Ramos (cell line): ENCODE results near the gene MST1R.

ENCODE experiments used
- in situ Hi-C: fragments of 300-500 bp; cut with MboI; formaldehyde crosslinking; loops from one replicate; pipeline ENCODE4 v1.14.3; 2022; ENCODE audit warnings: low sequenced_read_pairs; ENCODE audit not compliant: unreplicated experiment

MST1R gene

DNA sequence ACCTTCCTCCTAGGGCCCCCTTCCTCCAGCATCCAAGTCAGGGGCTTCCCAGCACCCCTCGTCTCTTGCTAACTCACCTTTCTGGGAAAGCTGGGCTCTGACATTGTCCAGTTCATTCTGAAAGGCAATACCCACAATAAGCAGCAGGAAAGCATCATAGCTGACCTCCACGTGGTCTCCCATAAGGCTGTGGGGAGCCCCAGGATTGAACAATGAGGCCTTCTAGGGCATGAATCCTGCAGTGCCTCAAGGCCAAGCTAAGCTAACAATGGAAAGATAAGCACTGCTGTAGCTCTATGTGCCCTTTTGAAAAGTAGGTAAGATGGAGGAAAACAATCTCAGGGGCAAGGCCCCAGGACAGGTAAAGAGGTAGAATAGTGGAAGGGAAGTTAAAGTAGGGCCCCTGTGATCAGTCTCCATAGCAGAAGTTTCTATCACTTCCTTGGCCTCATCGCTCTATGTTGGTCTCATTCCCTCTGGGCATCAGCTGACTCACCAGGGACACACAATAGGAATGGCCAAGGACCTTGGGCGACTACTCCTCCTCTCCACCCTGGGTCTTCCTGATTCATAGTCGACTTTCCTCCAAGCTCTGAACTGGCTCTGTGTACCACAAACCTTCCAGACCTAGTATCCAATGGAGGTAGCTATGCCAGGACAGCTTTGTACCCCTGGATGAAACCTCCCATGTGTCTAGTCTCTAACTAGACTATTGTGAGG lies 59.0 kb downstream of the MST1R start:
- in situ Hi-C loops, result no loop called here

DNA sequence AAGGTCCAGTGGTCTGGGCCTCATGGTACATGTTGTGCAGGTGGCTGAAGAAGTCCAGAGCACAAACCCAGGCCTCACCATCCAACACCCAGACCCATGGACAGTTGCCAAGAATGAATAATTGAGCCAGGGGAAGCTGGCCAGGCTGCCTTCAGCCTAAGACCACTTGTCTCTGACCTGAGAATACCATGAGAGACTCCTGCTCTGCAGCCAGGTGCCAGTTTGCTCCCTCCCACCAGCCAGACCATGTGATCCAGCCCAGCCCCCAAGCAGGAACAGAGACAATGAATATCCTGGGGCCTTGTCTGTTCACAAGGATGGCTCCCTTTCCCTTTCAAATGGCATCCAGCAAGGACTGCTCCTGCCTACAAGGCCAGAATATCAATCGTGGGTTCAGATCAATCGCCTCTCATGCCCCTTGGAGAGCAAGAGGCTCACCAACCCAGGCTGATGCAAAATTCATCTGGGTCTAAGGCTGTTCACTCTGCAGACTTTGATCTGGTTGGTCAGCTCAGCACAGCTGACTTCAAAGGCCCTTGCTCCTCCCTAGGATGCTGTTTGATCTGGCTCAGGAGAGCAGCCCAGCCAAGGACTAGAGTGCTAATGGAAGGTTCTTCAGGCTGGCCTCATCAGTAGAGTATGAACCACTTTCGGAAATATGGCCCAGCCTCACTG lies 60.7 kb downstream of the MST1R start:
- in situ Hi-C loops, result no loop called here

DNA sequence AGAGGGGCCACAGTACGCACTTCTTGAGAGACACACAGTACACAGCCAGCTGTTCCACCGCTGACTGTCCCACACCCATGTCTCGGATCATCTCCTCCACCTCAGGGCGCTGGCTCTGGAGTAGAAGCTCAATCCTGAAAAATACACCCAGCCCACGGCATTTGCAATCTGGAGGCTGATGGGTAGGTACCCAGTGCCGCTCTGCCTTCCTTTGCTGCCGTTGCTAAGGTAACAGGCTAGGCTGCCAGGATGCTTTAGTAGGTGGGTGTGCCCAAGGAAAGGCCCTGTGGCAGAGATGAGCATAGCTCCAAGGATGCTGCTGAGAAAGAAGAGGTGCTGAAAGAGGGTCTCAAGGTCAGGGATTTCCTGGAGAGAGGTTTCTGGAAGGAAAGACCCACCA lies 61.9 kb downstream of the MST1R start:
- in situ Hi-C loops, result no loop called here

DNA sequence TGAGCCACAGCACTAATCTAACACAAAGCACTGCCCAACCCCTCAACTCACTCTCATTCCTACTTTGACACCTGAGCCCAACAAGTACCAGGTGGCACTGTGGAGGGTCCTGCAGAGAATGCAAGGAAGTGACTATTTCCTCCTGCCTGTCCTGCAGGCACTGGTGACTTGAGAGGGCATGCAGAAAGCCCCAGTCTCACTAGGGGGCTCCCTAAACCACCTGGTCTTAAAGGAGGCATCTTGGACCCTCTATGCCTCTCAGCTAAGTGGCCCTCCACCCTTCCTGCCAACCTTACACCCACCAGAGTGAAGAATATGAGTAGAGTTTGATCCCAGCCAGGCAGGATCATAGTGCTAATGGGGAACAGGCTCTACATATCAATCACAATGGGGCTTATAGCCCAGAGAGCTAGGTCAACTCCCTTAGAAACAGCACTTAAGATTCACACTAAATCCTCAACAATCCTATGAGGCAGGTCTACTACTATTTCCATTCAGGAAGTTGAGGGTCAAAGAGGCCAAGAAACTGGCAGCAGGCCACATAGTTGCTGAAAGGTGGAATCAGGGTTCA lies 62.5 kb downstream of the MST1R start:
- in situ Hi-C loops, result no loop called here

DNA sequence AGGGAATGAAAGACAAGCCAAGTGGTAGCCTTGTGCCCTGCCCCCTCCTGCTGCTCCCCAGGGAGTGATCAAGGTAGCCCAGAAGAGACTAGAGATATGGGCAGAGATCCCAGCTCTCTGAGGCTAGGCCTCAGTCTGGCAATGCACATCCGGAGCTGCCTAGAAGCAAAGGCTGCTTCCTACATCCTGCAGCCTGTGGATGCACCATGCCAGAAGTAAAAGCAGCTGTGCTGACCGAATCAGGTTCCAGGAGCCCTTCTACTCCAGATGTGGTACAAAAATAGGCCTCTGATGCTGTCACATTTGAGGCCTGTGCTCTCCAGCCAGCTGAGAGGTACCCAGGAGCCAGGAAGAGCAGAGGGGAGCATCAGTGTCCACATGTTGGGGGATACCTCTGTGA lies 63.3 kb downstream of the MST1R start:
- in situ Hi-C loops, result no loop called here

DNA sequence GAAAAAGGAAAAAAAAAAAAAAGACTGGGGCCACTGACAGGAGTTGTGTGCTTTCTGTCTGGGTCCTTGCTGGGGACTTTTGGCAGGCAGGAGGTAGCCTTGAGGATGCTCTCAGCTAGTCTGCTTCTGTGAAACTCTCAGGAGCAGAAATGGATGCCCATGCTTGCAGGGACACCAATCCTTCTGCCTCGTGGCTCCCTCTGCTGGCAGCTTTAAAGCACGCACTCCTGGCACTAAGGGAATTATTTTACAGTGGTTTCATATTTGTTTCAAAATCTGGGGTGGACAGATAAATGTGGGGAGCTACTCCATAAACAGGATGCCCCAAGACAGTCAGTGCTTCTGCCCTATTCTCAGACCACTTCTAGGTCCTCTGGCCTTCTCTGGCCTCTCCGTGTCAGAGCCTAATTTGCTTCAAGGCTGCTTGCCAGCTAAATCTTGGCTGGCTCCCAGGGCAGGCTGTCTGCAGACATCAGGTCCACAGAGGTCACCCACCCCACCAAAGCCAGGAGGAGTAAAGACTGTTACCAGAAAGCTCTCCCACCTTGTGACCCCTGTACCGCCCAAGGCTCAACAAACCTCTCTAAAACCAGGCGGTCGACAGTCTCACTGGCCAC lies 64.4 kb downstream of the MST1R start:
- in situ Hi-C loops, result no loop called here
